ENCODE results near the gene CRHBP.
"Not testable (repeated sequence)": the region's sequence is repeated elsewhere in the genome, so short reads cannot be mapped to it uniquely, and the experiment has no call there.

Gene CRHBP, protein sequence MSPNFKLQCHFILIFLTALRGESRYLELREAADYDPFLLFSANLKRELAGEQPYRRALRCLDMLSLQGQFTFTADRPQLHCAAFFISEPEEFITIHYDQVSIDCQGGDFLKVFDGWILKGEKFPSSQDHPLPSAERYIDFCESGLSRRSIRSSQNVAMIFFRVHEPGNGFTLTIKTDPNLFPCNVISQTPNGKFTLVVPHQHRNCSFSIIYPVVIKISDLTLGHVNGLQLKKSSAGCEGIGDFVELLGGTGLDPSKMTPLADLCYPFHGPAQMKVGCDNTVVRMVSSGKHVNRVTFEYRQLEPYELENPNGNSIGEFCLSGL

DNA sequence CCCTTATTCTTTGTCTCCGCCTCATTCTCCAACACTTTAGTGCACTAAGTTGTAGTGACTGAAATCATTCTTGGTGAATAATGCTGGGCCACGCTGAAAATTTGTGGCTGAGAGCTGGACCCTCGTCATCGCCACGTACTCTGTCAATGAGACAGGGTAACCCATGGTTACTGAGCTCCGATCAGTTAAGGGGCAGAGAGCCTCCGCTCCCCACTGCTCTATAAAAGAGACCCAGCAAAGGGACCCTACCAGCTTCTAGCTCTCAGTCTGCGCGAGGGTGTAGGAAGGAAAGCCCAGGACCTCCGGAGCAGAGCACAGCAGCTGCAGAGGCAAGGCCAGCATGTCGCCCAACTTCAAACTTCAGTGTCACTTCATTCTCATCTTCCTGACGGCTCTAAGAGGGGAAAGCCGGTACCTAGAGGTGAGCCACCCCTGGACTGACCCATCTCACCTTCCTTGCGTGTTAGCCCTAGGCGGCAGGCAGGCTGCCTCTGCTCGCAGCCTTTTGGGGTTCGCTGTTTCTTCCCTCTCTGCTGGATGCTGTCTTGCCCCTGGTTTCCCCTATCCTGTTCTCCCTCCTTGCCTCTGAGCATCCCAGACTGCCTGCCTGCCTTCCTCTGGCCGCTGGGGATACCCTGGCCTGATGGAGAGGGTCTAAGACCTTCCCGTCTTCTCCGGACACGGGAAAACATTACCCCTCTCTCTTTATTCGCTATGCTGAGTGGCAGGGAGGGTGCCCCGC, at the start of gene CRHBP:
Gene CRHBP (plus strand): TSS at position 251 of the 742 bp plus-strand sequence. CDS start 90 bp downstream, at position 341.
- no peak for FAIRE-seq

DNA sequence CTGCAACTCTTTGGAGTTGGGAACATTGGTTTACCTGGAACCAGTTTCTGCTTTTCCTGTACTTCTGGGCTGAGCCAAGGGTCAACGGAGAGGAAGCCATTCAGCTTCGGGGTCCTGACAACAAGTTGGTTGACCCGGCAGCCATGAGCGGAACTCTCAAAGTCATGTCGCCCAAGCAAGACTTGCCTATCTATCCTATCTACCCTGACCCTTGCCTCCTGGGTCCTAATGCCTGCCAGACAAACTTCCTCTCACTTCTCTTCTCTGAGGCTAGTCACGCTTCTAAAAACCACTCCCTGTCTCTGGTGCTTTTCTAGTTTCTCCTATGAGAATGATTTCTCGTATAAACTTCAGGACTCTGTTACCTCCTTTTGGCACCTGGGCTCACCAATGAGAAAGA, 44.7 kb upstream of the CRHBP start:
- FAIRE-seq = no peak

DNA sequence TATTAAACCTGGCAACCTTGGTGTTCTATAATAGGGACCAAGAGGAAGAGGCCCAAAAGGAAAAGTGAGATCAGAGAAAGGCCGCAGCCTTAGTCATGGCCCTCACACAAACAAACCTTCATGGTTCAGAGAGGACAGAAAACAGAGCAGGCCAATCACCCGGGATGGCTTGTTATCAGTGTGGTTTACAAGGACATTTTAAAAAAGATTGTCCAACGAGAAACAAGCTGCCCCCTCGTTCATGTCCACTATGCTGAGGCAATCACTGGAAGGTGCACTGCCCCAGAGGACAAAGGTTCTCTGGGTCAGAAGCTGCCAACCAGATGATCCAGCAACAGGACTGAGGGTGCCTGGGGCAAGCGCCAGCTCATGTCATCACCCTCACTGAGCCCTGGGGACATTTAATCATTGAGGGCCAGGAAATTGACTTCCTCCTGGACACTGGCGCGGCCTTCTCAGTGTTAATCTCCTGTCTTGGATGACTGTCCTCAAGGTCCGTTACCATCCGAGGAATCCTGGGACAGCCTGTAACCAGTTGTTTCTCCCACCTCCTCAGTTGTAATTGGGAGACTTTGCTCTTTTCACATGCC, 42.4 kb upstream of the CRHBP start:
- FAIRE-seq = not testable (repeated sequence)

DNA sequence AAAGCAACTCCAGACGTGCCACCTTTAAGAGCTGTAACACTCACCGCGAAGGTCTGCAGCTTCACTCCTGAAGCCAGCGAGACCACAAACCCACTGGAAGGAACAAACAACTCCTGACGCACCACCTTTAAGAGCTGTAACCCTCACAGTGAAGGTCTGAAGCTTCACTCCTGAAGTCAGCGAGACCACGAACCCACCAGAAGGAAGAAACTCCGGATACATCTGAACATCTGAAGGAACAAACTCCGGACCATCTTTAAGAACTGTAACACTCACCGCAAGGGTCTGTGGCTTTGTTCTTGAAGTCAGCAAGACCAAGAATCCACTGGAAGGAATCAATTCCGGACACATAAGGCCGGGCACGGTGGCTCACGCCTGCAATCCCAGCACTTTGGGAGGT, 38.2 kb upstream of the CRHBP start:
- FAIRE-seq = not testable (repeated sequence)

DNA sequence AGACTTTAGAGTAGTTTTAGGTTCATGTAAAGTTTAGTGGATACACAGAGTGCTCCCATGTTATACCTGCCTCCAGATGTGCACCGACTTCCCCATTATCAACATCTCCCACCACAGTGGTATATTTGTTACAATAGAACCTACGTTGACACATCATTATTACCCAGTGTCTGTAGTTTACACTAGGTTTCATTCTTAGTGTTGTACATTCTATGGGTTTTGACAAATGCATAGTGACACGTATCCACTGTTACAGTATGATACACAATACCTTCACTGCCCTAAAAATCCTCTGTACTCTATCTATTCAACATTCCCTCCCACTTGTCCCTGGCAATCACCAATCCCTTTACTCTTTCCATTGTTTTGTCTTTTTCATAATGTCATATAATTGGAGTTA, 34.3 kb upstream of the CRHBP start:
- no peak for FAIRE-seq

DNA sequence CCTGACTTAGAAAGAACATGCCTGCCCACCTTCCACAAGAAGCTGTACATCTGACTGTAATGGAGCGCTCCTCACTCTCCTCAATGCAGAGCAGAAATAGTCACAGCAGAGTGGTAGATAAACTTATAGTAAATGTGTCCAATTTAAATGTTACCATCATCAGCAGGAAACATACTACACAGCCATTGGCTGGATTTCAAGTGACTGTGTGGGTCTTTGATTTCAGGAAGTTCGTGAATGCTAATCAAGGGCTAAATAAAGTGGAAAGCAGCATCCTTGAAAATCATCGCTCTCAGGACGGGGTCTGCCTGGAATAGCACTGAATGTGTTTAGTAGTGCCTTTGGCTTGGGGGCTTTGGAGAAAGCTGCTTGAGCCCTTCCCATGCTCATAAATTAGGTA, 32.4 kb upstream of the CRHBP start:
- no peak for FAIRE-seq

DNA sequence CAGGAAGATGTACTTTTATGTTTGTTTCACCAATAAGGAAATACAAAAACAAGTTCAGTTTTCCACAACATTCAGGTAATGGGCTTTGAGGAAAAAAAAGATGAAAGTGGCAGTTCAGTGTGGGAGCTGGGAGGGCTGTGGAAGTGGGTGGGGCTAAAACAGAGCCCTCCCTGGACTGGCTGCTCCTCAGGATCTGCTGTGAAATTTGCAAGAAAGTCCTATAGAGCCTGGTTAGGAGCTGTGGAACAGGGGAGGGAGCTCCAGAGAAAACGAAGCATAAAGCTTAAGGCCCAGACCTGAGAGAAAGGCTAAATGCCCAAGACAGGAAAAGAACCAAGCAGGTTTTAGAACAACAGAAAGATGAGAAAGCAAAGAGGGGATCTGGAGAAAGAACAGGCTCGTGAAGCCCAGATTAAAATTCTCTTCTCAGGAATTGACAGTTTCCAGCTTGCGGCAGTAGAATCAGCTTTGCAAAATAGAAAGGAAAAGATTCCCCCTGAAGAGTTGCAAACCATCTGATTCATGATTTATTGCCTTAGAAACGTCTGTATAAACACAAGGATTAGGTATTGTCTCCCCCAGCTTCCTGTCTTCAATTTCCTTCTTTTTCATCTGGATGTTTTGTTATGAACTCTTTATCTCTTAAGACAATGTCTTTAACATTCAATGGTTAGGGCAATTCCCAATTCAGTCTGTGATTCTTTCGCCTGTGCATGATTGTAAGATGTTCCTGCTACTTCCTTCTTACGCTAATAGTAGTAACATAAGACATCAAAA, 26.3 kb upstream of the CRHBP start:
- FAIRE-seq = no peak

DNA sequence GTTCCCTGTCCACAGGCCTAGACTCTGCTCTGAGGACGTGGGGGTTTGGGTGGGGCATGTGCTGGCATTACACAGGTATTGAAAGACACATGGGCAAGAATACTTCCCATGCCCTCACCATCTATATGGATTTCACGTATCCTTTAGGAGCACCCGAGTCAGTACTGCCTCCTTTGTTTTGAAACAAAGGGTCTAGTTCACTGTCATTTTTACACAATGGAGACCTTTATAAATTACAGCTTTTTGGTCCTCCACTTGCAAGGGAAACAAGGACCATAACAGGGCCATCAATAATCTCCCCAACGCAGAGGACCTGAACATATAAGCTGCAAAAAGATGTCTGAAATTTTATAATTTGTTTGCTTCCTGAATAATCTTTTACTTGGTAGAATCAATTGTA, 24.9 kb upstream of the CRHBP start:
- no peak for FAIRE-seq

DNA sequence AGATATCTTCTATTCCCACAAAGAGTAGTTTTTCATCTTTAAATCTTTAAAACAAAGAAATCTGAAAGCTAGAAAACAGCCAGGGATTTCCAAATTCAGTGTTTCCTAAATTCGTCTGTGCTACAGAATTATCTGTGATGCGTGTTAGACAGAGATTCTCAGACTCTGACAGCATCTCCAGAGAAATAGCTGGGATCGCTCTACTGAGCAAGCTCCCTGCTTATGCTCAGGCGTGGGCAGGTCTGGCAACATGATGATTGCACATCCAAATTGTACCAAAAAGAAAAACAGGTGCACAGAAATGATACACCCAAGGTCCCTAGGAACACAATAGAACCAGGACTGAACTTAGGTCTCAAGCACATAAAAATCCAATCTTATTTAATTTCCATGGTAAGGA, 22.8 kb upstream of the CRHBP start:
- no peak for FAIRE-seq

DNA sequence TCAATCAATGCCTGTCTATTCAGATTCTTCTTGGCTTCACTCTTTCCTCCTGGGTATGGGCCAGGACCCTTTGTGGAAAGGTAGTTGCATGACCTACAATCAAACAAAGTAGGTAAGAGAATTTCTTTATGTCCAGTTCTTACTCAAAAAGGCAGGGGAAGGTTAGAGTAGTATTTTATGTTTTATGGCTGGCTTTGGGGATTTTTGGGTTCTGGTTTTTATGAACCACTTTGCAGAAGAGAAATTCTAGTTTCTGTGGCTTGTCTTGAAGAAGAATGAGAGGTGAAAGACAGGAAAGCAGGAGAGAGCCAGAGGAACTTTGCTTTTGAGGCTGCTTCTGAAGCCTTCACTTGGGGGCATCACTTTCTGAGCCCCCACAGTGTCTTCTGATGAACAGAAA, 14.7 kb upstream of the CRHBP start:
- FAIRE-seq = no peak

DNA sequence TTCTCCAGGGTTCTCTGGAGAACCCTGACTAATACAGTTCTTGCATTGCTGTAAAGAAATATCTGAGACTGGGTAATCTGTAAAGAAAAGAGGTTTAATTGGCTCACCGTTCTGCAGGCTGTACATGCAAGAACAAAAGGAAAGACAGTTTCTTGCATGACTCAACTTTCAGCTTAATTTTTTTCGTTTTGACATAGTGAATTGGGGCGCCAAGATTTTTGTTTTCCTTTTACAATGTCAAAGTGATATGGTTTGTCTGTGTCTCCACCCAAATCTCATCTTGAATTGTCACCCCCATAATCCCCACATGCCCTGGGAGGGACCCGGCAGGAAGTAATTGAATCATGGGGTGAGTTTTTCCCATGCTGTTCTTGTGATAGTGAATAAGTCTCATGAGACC, 11.8 kb upstream of the CRHBP start:
- no peak for FAIRE-seq

DNA sequence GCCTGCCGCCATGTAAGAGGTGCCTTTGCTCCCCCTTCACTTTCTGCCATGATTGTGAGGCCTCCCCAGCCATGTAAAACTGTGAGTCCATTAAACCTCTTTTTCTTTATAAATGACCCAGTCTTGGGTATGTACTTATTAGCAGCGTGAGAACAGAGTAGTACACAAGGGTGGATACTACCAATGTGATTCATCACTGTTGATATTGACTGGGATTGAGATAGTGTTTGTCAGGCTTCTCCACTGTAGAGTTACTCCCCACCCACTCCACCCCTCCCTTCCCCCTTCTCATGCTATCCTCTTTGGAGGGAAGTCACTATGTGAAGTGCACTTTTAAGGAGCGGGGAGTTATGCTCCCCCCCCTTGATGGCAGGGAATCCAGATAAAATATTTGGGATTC, 11.4 kb upstream of the CRHBP start:
- no peak for FAIRE-seq

DNA sequence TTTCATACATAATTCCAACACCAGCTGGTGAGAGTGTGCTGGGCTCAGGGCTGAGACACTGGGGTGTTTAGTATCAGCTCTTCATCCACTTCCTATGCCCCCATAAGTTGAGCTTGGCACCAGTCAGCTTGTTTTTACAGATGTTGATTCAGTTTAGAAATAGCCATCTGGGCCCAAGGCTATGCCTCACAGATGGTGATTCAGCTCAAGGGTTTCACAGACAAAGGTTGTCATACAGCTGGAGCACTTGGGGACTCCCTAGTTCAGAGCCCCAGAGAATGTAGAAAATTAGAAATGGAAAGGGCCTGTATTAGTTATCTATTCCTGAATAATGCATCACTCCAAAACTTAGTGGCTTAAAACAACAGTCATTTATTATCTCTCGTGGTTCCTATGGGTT, 10.3 kb upstream of the CRHBP start:
- no peak for FAIRE-seq

DNA sequence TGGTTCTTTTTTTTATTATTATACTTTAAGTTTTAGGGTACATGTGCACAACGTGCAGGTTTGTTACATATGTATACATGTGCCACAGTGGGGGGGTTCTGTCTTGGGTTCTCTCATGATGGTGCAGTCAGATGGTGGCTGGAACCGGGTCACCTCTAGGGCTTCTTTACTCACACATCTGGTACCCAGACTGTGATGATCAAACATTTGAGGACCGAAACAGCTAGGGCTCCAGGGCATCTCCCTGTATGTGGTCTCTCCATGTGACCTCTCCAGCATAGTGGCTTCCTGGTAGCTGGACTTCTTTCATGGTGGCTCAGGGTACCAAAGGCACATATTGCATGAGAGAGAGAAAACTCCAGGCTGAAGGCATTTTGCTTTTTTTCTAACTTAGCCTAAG, 9.8 kb upstream of the CRHBP start:
- no peak for FAIRE-seq

DNA sequence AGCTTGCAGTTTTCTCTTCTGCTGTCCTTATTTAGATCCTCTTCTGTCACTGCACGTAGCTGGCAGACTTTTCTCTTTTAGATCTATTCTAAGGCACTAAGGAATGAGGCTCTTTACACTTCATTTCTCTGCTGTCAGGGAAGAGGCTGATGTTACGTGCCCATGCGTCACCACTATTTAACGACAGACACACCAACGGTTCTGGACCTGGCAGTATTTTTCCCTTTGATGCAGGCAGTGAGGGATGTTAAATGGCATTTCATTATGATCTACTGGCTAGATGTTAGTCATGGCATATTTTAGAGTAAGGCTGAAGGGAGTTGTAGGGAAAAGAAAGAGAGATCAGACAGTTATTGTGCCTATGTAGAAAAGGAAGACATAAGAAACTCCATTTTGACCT, 8.2 kb upstream of the CRHBP start:
- no peak for FAIRE-seq

DNA sequence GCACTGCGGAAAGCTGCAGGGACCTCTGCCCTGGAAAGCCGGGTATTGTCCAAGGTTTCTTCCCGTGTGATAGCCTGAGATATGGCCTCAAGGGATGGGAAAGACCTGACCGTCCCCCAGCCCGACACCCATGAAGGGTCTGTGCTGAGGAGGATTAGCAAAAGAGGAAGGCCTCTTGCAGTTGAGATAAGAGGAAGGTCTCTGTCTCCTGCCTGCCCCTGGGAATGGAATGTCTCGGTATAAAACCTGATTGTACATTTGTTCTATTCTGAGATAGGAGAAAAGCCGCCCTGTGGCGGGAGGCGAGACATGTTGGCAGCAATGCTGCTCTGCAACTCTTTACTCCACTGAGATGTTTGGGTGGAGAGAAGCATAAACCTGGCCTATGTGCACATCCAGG, 7.6 kb upstream of the CRHBP start:
- FAIRE-seq = not testable (repeated sequence)

DNA sequence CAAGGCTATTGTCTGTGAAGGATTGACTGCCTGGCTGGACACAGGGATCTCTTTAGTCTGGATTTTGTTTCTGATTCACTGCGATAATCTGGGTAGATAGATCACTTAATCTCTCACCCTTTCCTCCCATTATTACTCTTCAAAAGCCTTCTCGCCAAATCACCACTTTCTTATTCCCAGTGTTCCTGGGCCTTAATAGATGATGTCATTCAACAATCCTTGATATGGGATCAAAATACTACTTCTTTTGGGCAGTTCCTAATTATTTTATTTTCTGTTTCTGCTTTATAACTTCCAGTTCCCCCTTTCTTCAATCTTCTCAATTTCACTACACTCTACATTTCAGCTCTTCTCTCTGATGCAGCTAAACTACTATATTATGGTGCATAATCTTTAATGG, 6.8 kb upstream of the CRHBP start:
- no peak for FAIRE-seq

DNA sequence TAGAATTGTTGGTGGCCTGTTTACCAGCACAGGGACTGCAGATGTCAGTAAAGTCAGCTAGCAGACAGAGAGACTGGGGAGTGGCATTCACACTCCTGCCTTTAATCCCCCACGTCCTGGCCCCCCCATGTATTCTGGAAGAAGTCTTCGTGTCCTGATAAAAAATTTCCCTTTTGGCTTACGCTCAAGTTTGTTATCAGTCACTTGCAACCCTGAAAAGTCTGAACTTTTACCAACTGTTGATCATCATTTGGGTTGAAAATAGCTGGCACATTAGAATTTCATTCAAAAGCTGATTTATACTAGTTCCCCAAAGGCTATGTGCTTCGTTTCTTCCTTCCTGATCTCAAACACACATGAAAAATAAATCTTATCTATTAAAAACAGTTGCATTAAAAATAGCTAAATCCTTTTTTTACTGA, 5.8 kb upstream of the CRHBP start:
- no peak for FAIRE-seq

DNA sequence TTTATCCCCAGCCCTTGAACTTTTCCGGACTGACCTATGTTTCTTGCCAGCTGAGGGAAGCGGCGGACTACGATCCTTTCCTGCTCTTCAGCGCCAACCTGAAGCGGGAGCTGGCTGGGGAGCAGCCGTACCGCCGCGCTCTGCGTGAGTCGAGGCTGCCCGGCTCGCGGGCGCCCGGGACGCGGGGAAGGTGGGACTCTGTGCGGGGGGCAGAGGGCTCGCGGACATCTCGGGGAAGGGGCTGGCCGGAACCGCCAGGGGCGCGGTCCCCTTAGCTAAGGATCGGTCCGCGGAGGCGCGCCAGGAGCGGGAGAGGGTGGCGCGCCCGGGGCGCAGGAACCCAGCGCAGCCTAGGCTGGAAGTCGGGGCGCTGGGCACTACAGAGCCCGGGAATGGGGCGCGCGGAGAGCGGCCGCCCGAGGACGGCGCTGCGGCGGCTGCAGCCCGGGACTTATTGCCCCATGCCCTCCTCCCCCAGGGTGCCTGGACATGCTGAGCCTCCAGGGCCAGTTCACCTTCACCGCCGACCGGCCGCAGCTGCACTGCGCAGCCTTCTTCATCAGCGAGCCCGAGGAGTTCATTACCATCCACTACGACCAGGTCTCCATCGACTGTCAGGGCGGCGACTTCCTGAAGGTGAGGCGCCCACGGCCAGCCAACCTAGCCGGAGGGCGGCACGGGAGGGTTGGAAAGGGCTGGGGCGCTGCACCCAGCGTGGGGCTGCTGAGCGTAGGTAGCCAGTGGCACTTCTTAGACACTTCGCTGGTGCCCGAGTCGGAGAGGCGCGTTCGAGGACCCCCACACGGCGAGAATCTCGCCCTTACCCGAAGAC, 922 bp downstream of the CRHBP start:
- no peak for FAIRE-seq

DNA sequence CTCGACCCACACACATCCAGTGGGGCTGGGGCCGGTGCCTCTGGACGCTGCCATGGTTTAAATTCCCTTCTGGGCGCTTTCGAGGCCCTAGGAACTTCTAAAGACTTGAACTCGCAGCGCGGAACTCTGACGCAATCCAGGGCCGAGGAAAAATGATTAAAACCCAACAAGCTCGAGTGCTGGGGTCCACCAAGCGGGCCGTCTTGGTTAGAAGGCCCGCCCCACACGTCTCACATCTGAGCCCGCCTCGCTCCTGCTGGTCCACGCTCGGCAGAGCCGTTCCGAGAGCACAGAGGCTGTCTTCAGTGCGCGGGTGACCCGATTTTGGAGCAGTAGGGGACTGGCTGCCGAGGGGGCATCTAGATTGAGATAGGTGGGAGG, 1.5 kb downstream of the CRHBP start:
- no peak for FAIRE-seq

DNA sequence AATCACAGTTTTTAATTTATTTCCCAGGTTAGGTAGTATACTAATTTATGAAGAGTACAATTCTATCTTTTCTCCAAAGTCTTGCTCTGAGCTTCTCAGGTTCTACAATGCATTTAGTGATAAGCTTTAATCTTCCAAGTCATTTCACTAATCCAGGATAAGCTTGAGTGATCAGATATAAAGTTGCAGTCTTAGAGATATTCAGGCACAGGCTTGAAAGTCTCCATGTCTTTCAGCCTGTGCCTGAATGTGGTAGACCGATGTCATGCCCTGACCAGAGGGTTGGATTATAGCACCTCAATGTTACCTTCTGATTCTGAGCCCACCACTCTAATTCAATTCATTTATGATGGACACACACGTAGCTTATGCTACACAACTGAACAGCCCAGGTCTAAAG, 3.2 kb downstream of the CRHBP start:
- no peak for FAIRE-seq

DNA sequence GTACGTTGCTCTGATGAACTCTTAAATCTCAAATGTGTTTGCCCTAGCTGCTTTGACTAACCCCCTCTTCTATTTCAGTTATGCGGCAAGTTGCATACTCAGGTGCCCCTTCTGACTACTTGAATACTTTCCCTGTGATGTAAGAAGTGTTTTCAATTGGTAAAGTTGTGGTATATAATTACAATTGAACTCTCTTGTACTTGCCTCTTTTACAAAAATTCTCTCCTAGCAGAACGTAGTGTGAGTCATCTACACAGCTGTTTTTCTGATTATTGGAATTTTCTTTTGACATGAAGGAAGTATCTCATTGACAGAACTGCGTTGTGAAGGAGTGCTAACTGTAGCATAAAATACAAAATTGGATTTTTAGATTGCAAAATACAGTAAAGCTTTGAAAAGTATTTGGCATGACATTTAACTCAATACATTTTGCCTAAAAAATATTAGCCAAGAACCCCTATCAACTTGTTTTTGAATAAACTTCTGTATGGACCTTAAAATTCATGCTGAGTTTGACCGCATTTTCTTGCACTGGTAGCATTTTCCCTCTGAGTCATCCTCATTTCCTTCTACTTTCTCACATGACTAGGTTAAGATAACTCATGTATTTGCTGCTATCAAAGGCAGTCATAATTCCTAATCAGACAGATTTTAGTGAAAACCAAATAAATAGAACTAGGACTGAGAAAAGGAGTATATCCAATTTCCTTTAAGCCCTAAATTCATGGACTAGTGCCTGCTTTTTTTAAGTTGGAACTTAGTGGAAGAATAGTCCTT, 6.3 kb downstream of the CRHBP start:
- peak; percentile 98 for FAIRE-seq

Measured in A204.1 (cell line).